IMR-90 (cell line): ENCODE measurements around the gene SPATS2L. TPM values are rescaled to one million over a fixed set of nuclear protein-coding genes. Genes with fewer than 3 reads are reported as not detected.

Experiments used
- ATAC-seq: fragments of 200-7000 bp; cut with Tn5 transposase; 2 replicates; pipeline ENCODE4 v1.9.1; 2020; ENCODE audit warnings: low read depth, mild to moderate bottlenecking, moderate library complexity
- BruUV-seq: library from RNA; stranded (reverse); fragments of 400-500 nt; replicated peaks from 2 replicates; lab custom pipeline; 2021; lab: Mats Ljungman, UMichigan
- CTCF ChIA-PET: fragments of 300-600 bp; formaldehyde crosslinking; extraction: SDS; loops from one replicate; lab custom pipeline; 2021; ENCODE audit warnings: antibody characterized with exemption; lab: Yijun Ruan, JAX
- POLR2A ChIA-PET: fragments of 300-600 bp; sonication (Branson Sonifier 250); formaldehyde crosslinking; loops from one replicate; lab custom pipeline; 2022; ENCODE audit warnings: antibody characterized with exemption; ENCODE audit not compliant: unreplicated experiment; lab: Charles Lee
- DNase-seq: peaks from one replicate; pipeline ENCODE4 v3.0.0; 2013
- H2AFZ ChIP-seq: replicated peaks from 2 replicates; pipeline ENCODE3; 2013; ENCODE audit warnings: low read length, mild to moderate bottlenecking; ENCODE audit not compliant: poor library complexity
- H2AK5ac ChIP-seq: 2 replicates; pipeline ENCODE4 v1.6.1; 2013; ENCODE audit warnings: low read depth, low read length, inconsistent platforms
- H2AK9ac ChIP-seq: replicated peaks from 2 replicates; pipeline ENCODE3; 2013; ENCODE audit warnings: mild to moderate bottlenecking, low read depth, low read length, moderate library complexity; ENCODE audit not compliant: poor library complexity
- H2BK120ac ChIP-seq: 2 replicates; pipeline ENCODE4 v1.6.1; 2013; ENCODE audit warnings: low read depth, low read length, inconsistent platforms
- H2BK15ac ChIP-seq: 3 replicates; pipeline ENCODE4 v1.6.1; 2013; ENCODE audit warnings: low read depth, low read length, inconsistent platforms
- H2BK20ac ChIP-seq: 2 replicates; pipeline ENCODE4 v1.6.1; 2013; ENCODE audit warnings: low read depth, mild to moderate bottlenecking, inconsistent platforms, low read length, moderate library complexity
- H2BK5ac ChIP-seq: 2 replicates; pipeline ENCODE4 v1.6.1; 2013; ENCODE audit warnings: mild to moderate bottlenecking, low read depth, low read length, inconsistent platforms; ENCODE audit not compliant: poor library complexity, severe bottlenecking
- H3K14ac ChIP-seq: replicated peaks from 2 replicates; pipeline ENCODE4 v1.6.1; 2013; ENCODE audit warnings: low read depth, low read length, inconsistent platforms
- H3K18ac ChIP-seq: 2 replicates; pipeline ENCODE4 v1.6.1; 2013; ENCODE audit warnings: low read depth, low read length, control low read depth
- H3K23ac ChIP-seq: 2 replicates; pipeline ENCODE4 v1.6.1; 2013; ENCODE audit warnings: low read depth, low read length, inconsistent platforms
- H3K27ac ChIP-seq: 2 replicates; pipeline ENCODE4 v1.5.1; 2013; ENCODE audit warnings: mild to moderate bottlenecking, control low read depth, low read length; ENCODE audit not compliant: insufficient read depth
- H3K27me3 ChIP-seq: 2 replicates; pipeline ENCODE4 v1.6.1; 2013; ENCODE audit warnings: low read length; ENCODE audit not compliant: control insufficient read depth, insufficient read depth
- H3K36me3 ChIP-seq: 2 replicates; pipeline ENCODE4 v1.6.1; 2013; ENCODE audit warnings: low read length, mixed read lengths; ENCODE audit not compliant: control insufficient read depth, insufficient read depth
- H3K4ac ChIP-seq: 2 replicates; pipeline ENCODE4 v1.6.1; 2013; ENCODE audit warnings: low read depth, low read length, inconsistent platforms
- H3K4me1 ChIP-seq: 2 replicates; pipeline ENCODE4 v1.6.1; 2013; ENCODE audit warnings: low read length, mixed read lengths; ENCODE audit not compliant: control insufficient read depth, insufficient read depth
- H3K4me2 ChIP-seq: 2 replicates; pipeline ENCODE4 v1.6.1; 2013; ENCODE audit warnings: low read depth, mild to moderate bottlenecking, control low read depth, low read length, moderate library complexity
- H3K4me3 ChIP-seq: 2 replicates; pipeline ENCODE4 v1.5.1; 2013; ENCODE audit warnings: low read depth, mild to moderate bottlenecking, control low read depth, low read length, moderate library complexity; ENCODE audit not compliant: insufficient read depth
- H3K56ac ChIP-seq: 2 replicates; pipeline ENCODE4 v1.6.1; 2013; ENCODE audit warnings: low read length, inconsistent platforms; ENCODE audit not compliant: insufficient read depth; ENCODE audit errors: extremely low read depth
- H3K79me1 ChIP-seq, 2 experiments: 2 replicates each; pipeline ENCODE4 v1.6.1; 2013; ENCODE audit warnings: low read length in 2 of 2, inconsistent platforms in 1 of 2, low read depth in 1 of 2
- H3K9ac ChIP-seq: 2 replicates; pipeline ENCODE4 v1.6.1; 2013; ENCODE audit warnings: low read depth, low read length, control low read depth
- H3K9me1 ChIP-seq: 2 replicates; pipeline ENCODE4 v1.6.1; 2013; ENCODE audit warnings: low read length, inconsistent platforms; ENCODE audit not compliant: insufficient read depth
- H3K9me3 ChIP-seq: 2 replicates; pipeline ENCODE4 v1.6.1; 2013; ENCODE audit warnings: low read length; ENCODE audit not compliant: control insufficient read depth, insufficient read depth
- H4K20me1 ChIP-seq: 2 replicates; pipeline ENCODE4 v1.6.1; 2013; ENCODE audit warnings: low read length, inconsistent platforms; ENCODE audit not compliant: insufficient read depth
- H4K5ac ChIP-seq: 2 replicates; pipeline ENCODE4 v1.6.1; 2013; ENCODE audit warnings: mild to moderate bottlenecking, low read depth, low read length, control low read depth
- H4K8ac ChIP-seq, 2 experiments: 2 replicates each; pipeline ENCODE4 v1.6.1; 2013; ENCODE audit warnings: low read depth in 2 of 2, low read length in 2 of 2, control low read depth in 1 of 2, inconsistent platforms in 1 of 2
- H4K91ac ChIP-seq: 2 replicates; pipeline ENCODE4 v1.6.1; 2013; ENCODE audit warnings: low read depth, low read length, inconsistent platforms; ENCODE audit not compliant: insufficient read depth
- BHLHE40 ChIP-seq: fragments of 150-350 bp; IDR thresholded peaks from 2 replicates; pipeline ENCODE4 v1.6.1; 2016; ENCODE audit warnings: mild to moderate bottlenecking, low read depth, low read length
- CEBPB ChIP-seq: IDR thresholded peaks from 2 replicates; pipeline ENCODE4 v1.6.1; 2012; ENCODE audit warnings: low read depth, low read length, improper control_type of control experiment
- MAZ ChIP-seq: IDR thresholded peaks from 2 replicates; pipeline ENCODE4 v1.6.1; 2012; ENCODE audit warnings: low read depth, mild to moderate bottlenecking, low read length, improper control_type of control experiment, moderate library complexity, borderline replicate concordance
- POLR2A ChIP-seq: IDR thresholded peaks from 2 replicates; pipeline ENCODE4 v1.6.1; 2012; ENCODE audit warnings: mild to moderate bottlenecking, low read depth, low read length
- RAD21 ChIP-seq: IDR thresholded peaks from 2 replicates; pipeline ENCODE4 v1.6.1; 2012; ENCODE audit warnings: low read length, improper control_type of control experiment
- RFX5 ChIP-seq: IDR thresholded peaks from 2 replicates; pipeline ENCODE4 v1.8.0; 2012; ENCODE audit warnings: low read depth, mild to moderate bottlenecking, low read length, moderate library complexity
- WGBS, 2 experiments: methylation state at CpG; one replicate each; pipeline versions ENCODE4 v1.1.5 to v1.1.7; 2013; ENCODE audit warnings: missing lambda C conversion rate in 2 of 2; ENCODE audit not compliant: insufficient read length in 1 of 2; ENCODE audit errors: extremely low coverage in 2 of 2; 5-methylcytosine and 5-hydroxymethylcytosine counted together
- dilution Hi-C: fragments of 300-500 bp; cut with HindIII; formaldehyde crosslinking; loops from one replicate; pipeline ENCODE4 v1.14.3; 2018; ENCODE audit warnings: low sequenced_read_pairs; ENCODE audit not compliant: unreplicated experiment
- in situ Hi-C: fragments of 300-500 bp; cut with MboI; formaldehyde crosslinking; loops from 3 replicates; pipeline ENCODE4 v1.14.3; 2019; ENCODE audit warnings: low sequenced_read_pairs, inconsistent platforms, mixed read lengths
- intact Hi-C: fragments of 100-400 bp; cut with micrococcal nuclease; formaldehyde crosslinking; loops from 2 replicates; pipeline ENCODE4 v1.10.0; 2022
- polyA plus RNA-seq, 3 experiments: library from polyadenylated mRNA; depleted of rRNA; stranded (reverse); fragments of >200 nt; gene quantifications; 2 replicates each; pipeline ENCODE4 v1.2.3, GENCODE V29; 2012; ENCODE audit warnings: low replicate concordance in 1 of 3
- total RNA-seq: library from RNA; depleted of rRNA; stranded (reverse); fragments of >200 nt; gene quantifications from 2 replicates; pipeline ENCODE4 v1.2.3, GENCODE V29; 2012
- TF ChIP-seq, protein P1 (sequence below): conservative IDR thresholded peaks from 2 replicates; pipeline ENCODE4 v1.5.1; 2012; ENCODE audit warnings: mild to moderate bottlenecking, low read depth, low read length, improper control_type of control experiment

The SPATS2L gene
- total and polyA plus RNA-seq, 2 of the 4 experiments (the other 2 are of a cell fraction): 118 to 155 TPM

DNA sequence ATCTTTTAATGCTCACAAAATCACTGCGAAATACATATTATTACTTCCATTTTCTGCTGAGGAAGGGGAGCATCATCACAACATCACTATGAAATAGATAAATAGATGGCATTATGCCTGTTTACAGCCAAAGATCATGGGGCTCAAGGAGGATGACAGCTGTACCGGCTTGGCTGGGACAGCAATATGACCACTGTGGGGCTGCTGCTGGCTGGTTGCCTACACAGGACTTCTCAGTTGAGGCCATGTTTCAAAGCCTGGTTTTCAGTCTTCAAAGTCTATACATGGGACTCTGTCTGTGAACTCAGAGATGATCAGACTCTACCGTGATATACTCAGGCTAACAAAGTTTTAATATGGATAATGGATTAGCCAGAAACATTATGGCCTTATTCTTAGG lies 58.7 kb downstream of the SPATS2L start:
- in situ Hi-C loops (no loop called here), intact Hi-C loops (no loop called here), dilution Hi-C loops (no loop called here)
- Histone ChIP-seq H2AK9ac (no peak overlapping the region), H3K36me3 (peaks cover 3% of the 10 kb centered on the region), H3K56ac (no peak overlapping the region), H4K5ac (no peak overlapping the region), H3K18ac (no peak overlapping the region), H3K9me1 (peaks cover 24% of the 10 kb centered on the region), H3K4me1 (peaks cover 4% of the 10 kb centered on the region), H2AK5ac (no peak overlapping the region), H3K4me3 (no peak overlapping the region), H3K23ac (peak overlapping the region; percentile 26), H2BK120ac (no peak overlapping the region), H2AFZ (no peak overlapping the region), H4K91ac (no peak overlapping the region), H3K79me1 (peaks cover 38 to 74% of the 10 kb centered on the region in 2 experiments), H4K20me1 (peaks cover 17% of the 10 kb centered on the region), H3K27me3 (no peaks in the 10 kb centered on the region), H3K4ac (peak overlapping the region; percentile 26; the same call in 1 of the 2 replicates), H3K4me2 (no peak overlapping the region), H3K27ac (no peak overlapping the region), H2BK5ac (no peak overlapping the region), H2BK20ac (no peak overlapping the region), H3K14ac (no peak overlapping the region), H2BK15ac (no peak overlapping the region), H3K9me3 (no peaks in the 10 kb centered on the region), H4K8ac (peak overlapping the region in 1 of 2 experiments; percentile 8; a peak in 1 of 4 replicates), H3K9ac (no peak overlapping the region)
- WGBS, 2 experiments: no CpG with 5 or more reads among the region's 3 CpGs
- CTCF ChIA-PET: interaction anchor here (0.9 kb wide), 1 partner anchor 46 kb away, joined by 3 read pairs; no protein-coding TSS in a partner anchor
- ATAC-seq: no peak
- no peak for DNase-seq
- POLR2A ChIA-PET: no interaction called here
- no TSS peak for BruUV-seq
- TF ChIP-seq, protein P1, sequence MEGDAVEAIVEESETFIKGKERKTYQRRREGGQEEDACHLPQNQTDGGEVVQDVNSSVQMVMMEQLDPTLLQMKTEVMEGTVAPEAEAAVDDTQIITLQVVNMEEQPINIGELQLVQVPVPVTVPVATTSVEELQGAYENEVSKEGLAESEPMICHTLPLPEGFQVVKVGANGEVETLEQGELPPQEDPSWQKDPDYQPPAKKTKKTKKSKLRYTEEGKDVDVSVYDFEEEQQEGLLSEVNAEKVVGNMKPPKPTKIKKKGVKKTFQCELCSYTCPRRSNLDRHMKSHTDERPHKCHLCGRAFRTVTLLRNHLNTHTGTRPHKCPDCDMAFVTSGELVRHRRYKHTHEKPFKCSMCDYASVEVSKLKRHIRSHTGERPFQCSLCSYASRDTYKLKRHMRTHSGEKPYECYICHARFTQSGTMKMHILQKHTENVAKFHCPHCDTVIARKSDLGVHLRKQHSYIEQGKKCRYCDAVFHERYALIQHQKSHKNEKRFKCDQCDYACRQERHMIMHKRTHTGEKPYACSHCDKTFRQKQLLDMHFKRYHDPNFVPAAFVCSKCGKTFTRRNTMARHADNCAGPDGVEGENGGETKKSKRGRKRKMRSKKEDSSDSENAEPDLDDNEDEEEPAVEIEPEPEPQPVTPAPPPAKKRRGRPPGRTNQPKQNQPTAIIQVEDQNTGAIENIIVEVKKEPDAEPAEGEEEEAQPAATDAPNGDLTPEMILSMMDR: no peak
- TF ChIP-seq CEBPB (no peak), RFX5 (no peak), MAZ (no peak), POLR2A (no peak), RAD21 (no peak), BHLHE40 (no peak)
